K562 (cell line): ENCODE results near the gene SLC28A3. TPM values are rescaled to one million over a fixed set of nuclear protein-coding genes. Genes with fewer than 3 reads are reported as not detected.

Source experiments
- CBX3 ChIP-seq, 2 experiments: IDR thresholded peaks; 1 replicate in 1 of 2; 2 replicates in 1 of 2; pipeline ENCODE4 v1.6.1; 2012; ENCODE audit warnings: inconsistent platforms in 2 of 2, low read length in 2 of 2, borderline replicate concordance in 1 of 2, control low read depth in 1 of 2
- FUS ChIP-seq: fragments of 200-400 bp; formaldehyde crosslinking; optimal IDR thresholded peaks from 2 replicates; pipeline ENCODE3; 2017; ENCODE audit warnings: low read depth, low read length
- GTF2E2 ChIP-seq: fragments of 200-800 bp; sonication (Bioruptor generic); IDR thresholded peaks from 2 replicates; pipeline ENCODE4 v1.6.1; 2016; ENCODE audit warnings: missing genetic modification characterization, missing compliant biosample characterization
- HNRNPK ChIP-seq: fragments of 200-400 bp; formaldehyde crosslinking; IDR thresholded peaks from one replicate; pipeline ENCODE4 v1.6.1; 2018; ENCODE audit warnings: mild to moderate bottlenecking, low read depth, low read length; ENCODE audit not compliant: poor library complexity, severe bottlenecking
- KDM1A ChIP-seq, 2 experiments: fragments of 450-650 bp; IDR thresholded peaks; 2 replicates each; pipeline ENCODE4 v1.6.1; 2016; ENCODE audit warnings: mild to moderate bottlenecking in 2 of 2
- RBM22 ChIP-seq: fragments of 200-400 bp; formaldehyde crosslinking; IDR thresholded peaks from 2 replicates; pipeline ENCODE4 v1.6.1; 2018; ENCODE audit warnings: low read length, low read depth; ENCODE audit not compliant: poor library complexity, severe bottlenecking
- SIRT6 ChIP-seq: IDR thresholded peaks from one replicate; pipeline ENCODE4 v1.6.1; 2012; ENCODE audit warnings: low read depth, mild to moderate bottlenecking, control low read depth, inconsistent platforms, low read length, moderate library complexity
- ZNF41 ChIP-seq: fragments of 250-450 bp; sonication (Bioruptor Pico); conservative IDR thresholded peaks from 2 replicates; pipeline ENCODE4 v1.4.0; 2020; ENCODE audit warnings: mild to moderate bottlenecking
- polyA plus RNA-seq, 8 experiments: library from polyadenylated mRNA; depleted of rRNA in 4 of 8; stranded (reverse) in 5 of 8; unstranded in 3 of 8; fragments of >200 nt; fragmentation: Nextera tagmentation in 2 of 8; fragmentation: Illumina TruSeq in 1 of 8; extraction: Ambion mirVana in 2 of 8; extraction: Trizol in 1 of 8; gene quantifications; 2 replicates each; pipeline versions ENCODE4 v1.2.1 to v1.2.3, GENCODE V29; 2011 to 2014; ENCODE audit warnings: inconsistent platforms in 1 of 8, missing spikeins in 1 of 8
- total RNA-seq, 7 experiments: library from RNA; depleted of rRNA in 6 of 7; stranded (reverse); fragments of >200 nt in 6 of 7; fragmentation: Illumina TruSeq in 2 of 7; extraction: Trizol in 2 of 7; gene quantifications; 2 replicates each; pipeline versions ENCODE4 v1.2.1 to v1.2.3, GENCODE V29; 2011 to 2021; ENCODE audit warnings: low replicate concordance in 1 of 7
- TF ChIP-seq, protein P1 (sequence below), 2 experiments: fragments of 200-800 bp in 1 of 2; sonication (Bioruptor generic) in 1 of 2; sonication (generic) in 1 of 2; formaldehyde crosslinking in 1 of 2; IDR thresholded peaks in 1 of 2; conservative IDR thresholded peaks in 1 of 2; 2 replicates each; pipeline versions ENCODE4 v1.5.0 to v1.6.1; 2016 to 2020; ENCODE audit warnings: missing compliant biosample characterization in 1 of 2, missing genetic modification characterization in 1 of 2, missing genetic modification reagents in 1 of 2
- TF ChIP-seq, protein P2 (sequence below): sonication (generic); formaldehyde crosslinking; IDR thresholded peaks from 2 replicates; pipeline ENCODE4 v1.8.1; 2023; ENCODE audit warnings: mild to moderate bottlenecking, missing genetic modification reagents

The SLC28A3 gene
- total and polyA plus RNA-seq, 9 of the 15 experiments (the other 6 are each of a cell fraction or from before 2014, with no cell fraction given) = not detected

DNA sequence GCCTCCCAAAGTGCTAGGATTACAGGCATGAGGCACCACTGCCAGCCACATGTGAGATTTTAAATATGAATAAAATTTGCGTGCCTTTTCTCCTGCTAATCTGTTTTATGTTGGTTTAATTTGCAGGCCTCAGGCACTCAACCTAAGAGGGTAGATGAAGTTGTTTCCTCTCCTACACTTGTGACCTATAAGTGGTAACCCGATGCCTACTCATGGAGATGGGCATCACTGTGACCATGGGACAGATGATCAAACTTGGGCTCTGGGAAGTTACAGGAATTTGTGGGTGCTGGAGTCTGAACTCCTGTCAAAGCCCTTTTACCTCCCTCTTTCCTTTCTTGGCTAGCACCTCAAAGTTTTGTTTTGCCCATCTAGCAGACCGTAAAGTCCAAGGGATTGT is 1.1 kb downstream of the SLC28A3 start (continued):
- TF ChIP-seq, protein P1, sequence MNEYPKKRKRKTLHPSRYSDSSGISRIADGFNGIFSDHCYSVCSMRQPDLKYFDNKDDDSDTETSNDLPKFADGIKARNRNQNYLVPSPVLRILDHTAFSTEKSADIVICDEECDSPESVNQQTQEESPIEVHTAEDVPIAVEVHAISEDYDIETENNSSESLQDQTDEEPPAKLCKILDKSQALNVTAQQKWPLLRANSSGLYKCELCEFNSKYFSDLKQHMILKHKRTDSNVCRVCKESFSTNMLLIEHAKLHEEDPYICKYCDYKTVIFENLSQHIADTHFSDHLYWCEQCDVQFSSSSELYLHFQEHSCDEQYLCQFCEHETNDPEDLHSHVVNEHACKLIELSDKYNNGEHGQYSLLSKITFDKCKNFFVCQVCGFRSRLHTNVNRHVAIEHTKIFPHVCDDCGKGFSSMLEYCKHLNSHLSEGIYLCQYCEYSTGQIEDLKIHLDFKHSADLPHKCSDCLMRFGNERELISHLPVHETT (CRISPR knock-in tag; conservative IDR thresholded peaks at IDR 0.05 in 1 of 2, IDR thresholded peaks at IDR 0.05 in 1 of 2) = no peak
- TF ChIP-seq CBX3 (IDR thresholded peaks at IDR 0.05; ENCODE audit: borderline replicate concordance in 1 of 2, low read length in 2 of 2) (no peak), FUS (no peak), ZNF41 (no peak), GTF2E2 (tag) (no peak), RBM22 (no peak), KDM1A (IDR thresholded peaks at IDR 0.05) (no peak), SIRT6 (no peak), HNRNPK (no peak)
- TF ChIP-seq, protein P2, sequence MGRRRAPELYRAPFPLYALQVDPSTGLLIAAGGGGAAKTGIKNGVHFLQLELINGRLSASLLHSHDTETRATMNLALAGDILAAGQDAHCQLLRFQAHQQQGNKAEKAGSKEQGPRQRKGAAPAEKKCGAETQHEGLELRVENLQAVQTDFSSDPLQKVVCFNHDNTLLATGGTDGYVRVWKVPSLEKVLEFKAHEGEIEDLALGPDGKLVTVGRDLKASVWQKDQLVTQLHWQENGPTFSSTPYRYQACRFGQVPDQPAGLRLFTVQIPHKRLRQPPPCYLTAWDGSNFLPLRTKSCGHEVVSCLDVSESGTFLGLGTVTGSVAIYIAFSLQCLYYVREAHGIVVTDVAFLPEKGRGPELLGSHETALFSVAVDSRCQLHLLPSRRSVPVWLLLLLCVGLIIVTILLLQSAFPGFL (CRISPR knock-in tag) = no peak
